HepG2 (cell line): Measurements from ENCODE around the gene HYAL2. TPM values are rescaled to one million over a fixed set of nuclear protein-coding genes. Genes with fewer than 3 reads are reported as not detected.
A peak's percentile ranks its signal among the peaks of the same experiment; 100 is the strongest.

Experiments used
- BRF2 ChIP-seq: sonication (generic); formaldehyde crosslinking; IDR thresholded peaks from 2 replicates; pipeline ENCODE4 v1.8.1; 2022; ENCODE audit warnings: mild to moderate bottlenecking, missing genetic modification reagents
- CTCF ChIP-seq: sonication (generic); formaldehyde crosslinking; IDR thresholded peaks from 2 replicates; pipeline ENCODE4 v1.5.0; 2020; ENCODE audit warnings: mild to moderate bottlenecking, missing genetic modification reagents, moderate library complexity
- E2F2 ChIP-seq: sonication (generic); formaldehyde crosslinking; IDR thresholded peaks from 2 replicates; pipeline ENCODE4 v1.4.0; 2020; ENCODE audit warnings: missing genetic modification reagents, borderline replicate concordance
- HOXA3 ChIP-seq: sonication (generic); formaldehyde crosslinking; IDR thresholded peaks from 2 replicates; pipeline ENCODE4 v1.5.0; 2020; ENCODE audit warnings: missing genetic modification reagents
- KLF15 ChIP-seq: sonication (generic); formaldehyde crosslinking; IDR thresholded peaks from 2 replicates; pipeline ENCODE4 v1.8.1; 2023; ENCODE audit warnings: borderline replicate concordance, mild to moderate bottlenecking, inconsistent platforms, missing genetic modification reagents, mixed read lengths
- RFXANK ChIP-seq: IDR thresholded peaks from 2 replicates; pipeline ENCODE4 v1.6.1; 2016
- SRF ChIP-seq: IDR thresholded peaks from 2 replicates; pipeline ENCODE4 v1.6.1; 2011; ENCODE audit warnings: mild to moderate bottlenecking, low read depth, low read length, moderate library complexity
- SRSF1 ChIP-seq: fragments of 200-400 bp; formaldehyde crosslinking; optimal IDR thresholded peaks from 2 replicates; pipeline ENCODE3; 2017; ENCODE audit warnings: mild to moderate bottlenecking, low read depth, low read length, moderate library complexity
- ZBTB26 ChIP-seq: IDR thresholded peaks from 2 replicates; pipeline ENCODE4 v1.6.1; 2016; ENCODE audit warnings: missing compliant biosample characterization, missing genetic modification reagents, borderline replicate concordance
- ZNF414 ChIP-seq: sonication (generic); formaldehyde crosslinking; IDR thresholded peaks from 2 replicates; pipeline ENCODE4 v1.5.0; 2020; ENCODE audit warnings: missing genetic modification reagents
- ZNF646 ChIP-seq: sonication (generic); formaldehyde crosslinking; IDR thresholded peaks from 2 replicates; pipeline ENCODE4 v1.9.0; 2021; ENCODE audit warnings: mild to moderate bottlenecking, missing genetic modification reagents
- ZNF704 ChIP-seq: sonication (generic); formaldehyde crosslinking; IDR thresholded peaks from 2 replicates; pipeline ENCODE4 v1.8.1; 2023; ENCODE audit warnings: mild to moderate bottlenecking, inconsistent platforms, moderate library complexity, missing genetic modification reagents, borderline replicate concordance
- ZNF775 ChIP-seq: sonication (generic); formaldehyde crosslinking; IDR thresholded peaks from 2 replicates; pipeline ENCODE4 v1.4.0; 2020; ENCODE audit warnings: missing genetic modification reagents, mild to moderate bottlenecking, moderate library complexity, borderline replicate concordance
- polyA plus RNA-seq, 8 experiments: library from polyadenylated mRNA; depleted of rRNA in 3 of 8; stranded (reverse) in 7 of 8; unstranded in 1 of 8; fragments of >200 nt; fragmentation: Illumina TruSeq in 4 of 8; extraction: Trizol in 4 of 8; gene quantifications; 2 replicates each; pipeline versions ENCODE4 v1.2.1 to v1.2.3, GENCODE V29; 2011 to 2016; ENCODE audit warnings: low read depth in 4 of 8, missing spikeins in 1 of 8, mixed read lengths in 1 of 8; ENCODE audit not compliant: insufficient read depth in 1 of 8
- total RNA-seq, 5 experiments: library from RNA; depleted of rRNA; stranded (reverse); fragments of >200 nt; fragmentation: Illumina TruSeq; extraction: Trizol; gene quantifications; 2 replicates each; pipeline ENCODE4 v1.2.3, GENCODE V29; 2016; ENCODE audit warnings: low read depth in 1 of 5

Gene HYAL2
- total and polyA plus RNA-seq, 2 of the 13 experiments (the other 11 are each of a cell fraction or from before 2014, with no cell fraction given): 76.2 to 102 TPM

- TF ChIP-seq BRF2 (CRISPR knock-in tag) (no peak), HOXA3 (CRISPR knock-in tag) (no peak; the same call in 1 of the 2 replicates), E2F2 (CRISPR knock-in tag) (no peak), ZNF704 (CRISPR knock-in tag) (no peak), SRF (no peak), KLF15 (no peak), SRSF1 (no peak), CTCF (CRISPR knock-in tag) (no peak), ZNF646 (no peak), ZBTB26 (CRISPR knock-in tag) (no peak), ZNF775 (CRISPR knock-in tag) (no peak), ZNF414 (peak; percentile 13; the same call in 1 of the 2 replicates), RFXANK (no peak)
Measured at GRCh38 chr3:50302095-50303012, 20.2 kb downstream of the HYAL2 start (continued).
